Smooth muscle cell (in vitro differentiated cells): ENCODE measurements around the gene ZEB1. TPM values are rescaled to one million over a fixed set of nuclear protein-coding genes. Genes with fewer than 3 reads are reported as not detected.

ENCODE experiments used
- DNase-seq: peaks from one replicate; lab custom pipeline; 2025; ENCODE audit not compliant: unreplicated experiment; lab: John Stamatoyannopoulos, UW
- H2AFZ ChIP-seq: fragments of 200-600 bp; sonication (generic); 2 replicates; pipeline ENCODE4 v1.6.0; 2016; ENCODE audit warnings: antibody characterized with exemption, low read depth, mild to moderate bottlenecking
- H3F3A ChIP-seq: fragments of 200-600 bp; sonication (generic); 2 replicates; pipeline ENCODE4 v1.6.0; 2017; ENCODE audit warnings: antibody characterized with exemption, low read depth
- H3K27ac ChIP-seq: fragments of 200-600 bp; sonication (generic); 2 replicates; pipeline ENCODE4 v1.5.1; 2016; ENCODE audit warnings: low read depth, mild to moderate bottlenecking
- H3K27me3 ChIP-seq: fragments of 200-600 bp; sonication (generic); 2 replicates; pipeline ENCODE4 v1.6.1; 2016; ENCODE audit warnings: low read depth, mild to moderate bottlenecking
- H3K36me3 ChIP-seq: fragments of 200-600 bp; sonication (generic); 2 replicates; pipeline ENCODE4 v1.5.1; 2016; ENCODE audit warnings: low read depth
- H3K4me1 ChIP-seq: fragments of 200-600 bp; sonication (generic); 2 replicates; pipeline ENCODE4 v1.5.1; 2016; ENCODE audit warnings: low read depth
- H3K4me2 ChIP-seq: fragments of 200-600 bp; sonication (generic); 2 replicates; pipeline ENCODE4 v1.6.0; 2016; ENCODE audit warnings: mild to moderate bottlenecking
- H3K4me3 ChIP-seq: fragments of 200-600 bp; sonication (generic); 2 replicates; pipeline ENCODE4 v1.5.1; 2016; ENCODE audit warnings: mild to moderate bottlenecking
- H3K79me2 ChIP-seq: fragments of 200-600 bp; sonication (generic); 2 replicates; pipeline ENCODE4 v1.6.0; 2016; ENCODE audit warnings: low read depth, mild to moderate bottlenecking
- H3K9ac ChIP-seq: fragments of 200-600 bp; sonication (generic); 2 replicates; pipeline ENCODE4 v1.6.0; 2016; ENCODE audit warnings: low read depth
- H3K9me3 ChIP-seq: fragments of 200-600 bp; sonication (generic); replicated peaks from 2 replicates; pipeline ENCODE4 v1.5.1; 2016; ENCODE audit warnings: low read depth
- H4K20me1 ChIP-seq: fragments of 200-600 bp; sonication (generic); 2 replicates; pipeline ENCODE4 v1.6.0; 2016; ENCODE audit warnings: low read depth
- WGBS: methylation state at CpG from one replicate; pipeline ENCODE4 v1.1.7; 2016; ENCODE audit warnings: low lambda C conversion rate; 5-methylcytosine and 5-hydroxymethylcytosine counted together
- polyA plus RNA-seq: library from polyadenylated mRNA; unstranded; fragments of >200 nt; fragmentation: Nextera tagmentation; extraction: Ambion mirVana; gene quantifications from 2 replicates; pipeline ENCODE4 v1.2.1, GENCODE V29; 2016
- total RNA-seq: library from RNA; depleted of rRNA; stranded (reverse); fragments of >200 nt; gene quantifications from 2 replicates; pipeline ENCODE4 v1.2.3, GENCODE V29; 2014
- TF ChIP-seq, protein P1 (sequence below): fragments of 200-600 bp; sonication (generic); IDR thresholded peaks from 2 replicates; pipeline ENCODE4 v1.5.1; 2017; ENCODE audit warnings: borderline replicate concordance, mild to moderate bottlenecking, antibody characterized with exemption; ENCODE audit not compliant: insufficient read depth, poor library complexity, severe bottlenecking

ZEB1 gene
- total and polyA plus RNA-seq, 2 experiments from 2014 or later, result 7.9 to 15.7 TPM

DNA sequence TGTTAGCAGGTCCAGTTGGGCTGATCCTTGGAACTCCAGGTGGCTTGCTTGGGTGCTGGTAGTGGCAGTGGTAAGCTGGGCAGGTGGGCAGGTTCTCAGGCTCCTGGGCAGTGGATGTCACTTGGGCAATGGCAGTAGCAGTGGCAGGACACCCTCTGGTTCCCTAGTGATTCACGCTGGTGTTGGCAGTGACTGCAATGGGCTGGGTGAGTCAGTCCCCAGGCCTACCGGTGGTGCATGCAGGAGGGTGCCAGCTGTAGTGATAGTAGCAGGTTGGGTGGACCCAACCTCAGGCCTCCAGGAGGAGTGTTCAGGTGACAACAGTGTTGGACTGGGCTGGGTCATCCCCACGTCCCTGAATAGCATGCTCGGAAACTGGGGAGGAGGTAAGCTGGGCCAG lies 189.2 kb downstream of the ZEB1 start:
- H3K9ac ChIP-seq, result no peak overlapping the region
- H3K4me2 ChIP-seq, result no peak overlapping the region
- no peaks in the 10 kb centered on the region for H4K20me1 ChIP-seq
- no peak overlapping the region for H3K27ac ChIP-seq
- H3K4me3 ChIP-seq, result no peak overlapping the region
- H2AFZ ChIP-seq, result no peak overlapping the region
- WGBS, result 96% methylated on average over 4 of the region's 4 CpGs
- TF ChIP-seq, protein P1, sequence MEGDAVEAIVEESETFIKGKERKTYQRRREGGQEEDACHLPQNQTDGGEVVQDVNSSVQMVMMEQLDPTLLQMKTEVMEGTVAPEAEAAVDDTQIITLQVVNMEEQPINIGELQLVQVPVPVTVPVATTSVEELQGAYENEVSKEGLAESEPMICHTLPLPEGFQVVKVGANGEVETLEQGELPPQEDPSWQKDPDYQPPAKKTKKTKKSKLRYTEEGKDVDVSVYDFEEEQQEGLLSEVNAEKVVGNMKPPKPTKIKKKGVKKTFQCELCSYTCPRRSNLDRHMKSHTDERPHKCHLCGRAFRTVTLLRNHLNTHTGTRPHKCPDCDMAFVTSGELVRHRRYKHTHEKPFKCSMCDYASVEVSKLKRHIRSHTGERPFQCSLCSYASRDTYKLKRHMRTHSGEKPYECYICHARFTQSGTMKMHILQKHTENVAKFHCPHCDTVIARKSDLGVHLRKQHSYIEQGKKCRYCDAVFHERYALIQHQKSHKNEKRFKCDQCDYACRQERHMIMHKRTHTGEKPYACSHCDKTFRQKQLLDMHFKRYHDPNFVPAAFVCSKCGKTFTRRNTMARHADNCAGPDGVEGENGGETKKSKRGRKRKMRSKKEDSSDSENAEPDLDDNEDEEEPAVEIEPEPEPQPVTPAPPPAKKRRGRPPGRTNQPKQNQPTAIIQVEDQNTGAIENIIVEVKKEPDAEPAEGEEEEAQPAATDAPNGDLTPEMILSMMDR, result no peak
- DNase-seq, result no peak
- peaks cover 3% of the 10 kb centered on the region for H3K9me3 ChIP-seq
- peaks cover 28% of the 10 kb centered on the region for H3K36me3 ChIP-seq
- H3K4me1 ChIP-seq, result no peaks in the 10 kb centered on the region
- H3K27me3 ChIP-seq, result no peaks in the 10 kb centered on the region
- H3F3A ChIP-seq, result no peaks in the 10 kb centered on the region
- H3K79me2 ChIP-seq, result no peaks in the 10 kb centered on the region

DNA sequence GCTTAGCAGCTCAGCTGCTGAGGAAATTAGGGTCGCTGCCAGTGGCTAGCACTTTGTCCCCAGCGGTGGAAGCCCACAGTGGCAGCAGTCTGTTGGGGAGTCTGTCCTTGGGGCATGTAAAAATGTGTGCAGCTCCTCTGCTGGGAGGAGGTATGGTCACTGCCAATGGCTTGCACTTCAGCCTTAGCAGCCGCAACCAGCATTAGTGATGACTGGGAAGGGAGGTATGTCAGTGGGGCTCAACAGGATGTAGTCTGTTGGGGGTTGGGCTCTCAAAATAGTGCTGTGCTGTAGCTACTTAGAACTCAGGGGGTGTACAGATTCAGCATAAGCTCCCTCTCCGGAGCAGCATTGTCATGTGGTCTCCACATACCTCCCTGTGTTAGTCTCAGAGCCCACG lies 189.9 kb downstream of the ZEB1 start:
- Histone ChIP-seq H3K79me2 (no peaks in the 10 kb centered on the region), H3K36me3 (peaks cover 28% of the 10 kb centered on the region), H3K4me2 (no peak overlapping the region), H3K27me3 (no peaks in the 10 kb centered on the region), H3K4me1 (no peaks in the 10 kb centered on the region), H3K27ac (no peak overlapping the region), H3F3A (no peaks in the 10 kb centered on the region), H3K9me3 (peaks cover 3% of the 10 kb centered on the region), H2AFZ (no peak overlapping the region), H3K9ac (no peak overlapping the region), H4K20me1 (no peaks in the 10 kb centered on the region), H3K4me3 (no peak overlapping the region)
- 95% methylated on average over 5 of the region's 5 CpGs for WGBS
- TF ChIP-seq, protein P1, result no peak
- no peak for DNase-seq

DNA sequence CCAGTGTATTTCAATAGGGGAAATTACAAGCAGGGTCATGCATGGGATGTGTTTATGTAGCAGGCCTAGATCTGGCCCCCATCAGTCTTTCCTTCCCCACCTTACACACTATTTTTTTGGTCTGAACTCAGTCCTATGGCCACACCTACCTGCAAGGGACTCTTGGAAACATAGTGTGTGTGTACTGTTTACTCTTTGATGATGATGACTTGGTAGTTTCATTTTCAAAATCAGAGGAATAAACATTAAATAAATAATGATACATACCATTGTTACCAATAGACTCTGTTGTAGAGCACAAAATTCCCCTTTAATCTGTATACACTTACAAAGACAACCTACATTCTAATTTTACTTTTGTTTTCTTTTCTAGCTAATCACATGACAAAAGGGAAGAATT lies 191.0 kb downstream of the ZEB1 start:
- Histone ChIP-seq H3K9ac (no peak overlapping the region), H3F3A (no peaks in the 10 kb centered on the region), H3K4me3 (no peak overlapping the region), H4K20me1 (no peaks in the 10 kb centered on the region), H3K79me2 (no peaks in the 10 kb centered on the region), H3K36me3 (peaks cover 28% of the 10 kb centered on the region), H3K4me2 (no peak overlapping the region), H3K27me3 (no peaks in the 10 kb centered on the region), H3K27ac (no peak overlapping the region), H3K4me1 (no peaks in the 10 kb centered on the region), H2AFZ (no peak overlapping the region), H3K9me3 (peaks cover 3% of the 10 kb centered on the region)
- DNase-seq, result no peak
- TF ChIP-seq, protein P1, result no peak

DNA sequence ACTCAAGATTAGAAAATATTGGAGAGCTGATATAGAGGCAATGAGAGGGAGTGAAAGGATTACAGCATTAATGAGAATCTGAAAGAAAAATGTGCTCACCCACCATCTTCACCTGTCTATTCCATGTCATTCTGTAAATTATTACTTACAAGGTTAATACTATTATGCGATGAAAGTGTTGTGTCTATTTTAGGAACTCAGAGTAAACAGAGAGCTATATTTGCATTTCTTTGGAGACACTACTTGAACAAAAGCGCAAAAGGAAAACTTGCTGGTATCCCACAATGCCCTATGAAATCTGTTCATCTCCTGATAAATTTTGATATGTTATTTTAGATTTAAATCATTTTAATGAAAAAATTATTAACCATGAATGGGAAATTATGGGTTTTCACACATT lies 196.1 kb downstream of the ZEB1 start:
- no peaks in the 10 kb centered on the region for H3K27me3 ChIP-seq
- H3K9me3 ChIP-seq, result no peaks in the 10 kb centered on the region
- H3K4me3 ChIP-seq, result no peak overlapping the region
- H3K4me1 ChIP-seq, result no peaks in the 10 kb centered on the region
- H3K36me3 ChIP-seq, result peaks cover 15% of the 10 kb centered on the region
- no peak for DNase-seq
- H2AFZ ChIP-seq, result no peak overlapping the region
- TF ChIP-seq, protein P1, result no peak
- H3F3A ChIP-seq, result no peaks in the 10 kb centered on the region
- H3K9ac ChIP-seq, result no peak overlapping the region
- H3K27ac ChIP-seq, result no peak overlapping the region
- no peaks in the 10 kb centered on the region for H4K20me1 ChIP-seq
- WGBS, result 99% methylated on average over 2 of the region's 2 CpGs
- no peak overlapping the region for H3K4me2 ChIP-seq
- H3K79me2 ChIP-seq, result no peaks in the 10 kb centered on the region
